Measurements from ENCODE around the gene AGBL2. TPM values are rescaled to one million over a fixed set of nuclear protein-coding genes. Genes with fewer than 3 reads are reported as not detected.

Gene AGBL2
- total and polyA plus RNA-seq, 2 of the 8 experiments (the other 6 are each of a cell fraction or from before 2014, with no cell fraction given): 2.1 to 6.5 TPM

DNA sequence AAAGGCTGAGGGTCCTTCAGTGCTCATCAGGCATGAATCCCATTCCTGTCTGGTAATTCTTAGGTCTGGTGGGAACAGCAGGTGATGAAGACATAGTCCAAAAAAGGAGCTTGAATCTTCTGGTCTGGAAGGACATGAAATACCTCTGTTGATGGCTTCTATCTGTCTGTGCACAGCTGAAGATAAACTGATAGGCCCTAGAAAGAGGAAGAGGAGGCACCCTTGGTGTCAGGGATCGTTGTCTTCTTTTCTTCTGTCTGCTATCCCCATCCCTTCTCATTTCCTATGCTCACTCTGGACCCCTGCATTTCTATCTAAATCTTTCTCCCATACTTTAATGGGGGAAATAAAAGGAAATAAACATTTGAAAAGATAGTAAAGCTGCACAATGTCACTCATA, 9.4 kb downstream of the AGBL2 start (continued):
- TF ChIP-seq RFX5 (IDR thresholded peaks at IDR 0.05; ENCODE audit: borderline replicate concordance, low read depth, low read length) (no peak), HDAC2 (IDR thresholded peaks at IDR 0.05; ENCODE audit: borderline replicate concordance in 1 of 2, low read depth in 2 of 2, low read length in 2 of 2) (no peak)
- TF ChIP-seq, protein P1, sequence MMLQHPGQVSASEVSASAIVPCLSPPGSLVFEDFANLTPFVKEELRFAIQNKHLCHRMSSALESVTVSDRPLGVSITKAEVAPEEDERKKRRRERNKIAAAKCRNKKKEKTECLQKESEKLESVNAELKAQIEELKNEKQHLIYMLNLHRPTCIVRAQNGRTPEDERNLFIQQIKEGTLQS (IDR thresholded peaks at IDR 0.05; ENCODE audit: insufficient read depth, low read depth, low read length): no peak

Measured in H1 (cell line).